ENCODE measurements around the gene AP1G1. TPM values are rescaled to one million over a fixed set of nuclear protein-coding genes. Genes with fewer than 3 reads are reported as not detected.
"Not testable (repeated sequence)": the region's sequence is repeated elsewhere in the genome, so short reads cannot be mapped to it uniquely, and the experiment has no call there.

AP1G1 gene
- total and polyA plus RNA-seq, 2 donors from 2014 or later = 28.0 to 111 TPM

DNA sequence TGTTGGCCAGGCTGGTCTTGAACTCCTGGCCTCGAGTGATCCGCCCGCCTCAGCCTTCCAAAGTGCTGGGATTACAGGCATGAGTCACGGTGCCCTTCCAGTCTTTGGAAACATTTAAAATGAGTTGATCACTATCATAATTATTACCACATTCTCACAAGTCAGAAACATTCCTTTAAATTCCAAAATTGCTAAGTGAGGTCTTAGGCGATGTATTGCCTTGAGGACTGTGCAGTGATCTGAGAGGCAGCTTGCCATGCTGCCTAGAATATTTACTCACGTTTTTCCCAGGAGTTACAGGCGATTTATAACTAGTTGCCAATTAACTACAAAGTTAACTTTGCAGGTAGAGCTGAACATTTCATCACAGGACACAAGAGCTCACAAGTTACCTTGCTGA is 31.4 kb upstream of the AP1G1 start:
- intact Hi-C loops (cut with DNase I) = no loop called here
- Histone ChIP-seq H3K27ac (ENCODE audit: low read depth in 2 of 2, low read length in 2 of 2) (peak overlapping the region in 1 of 2 donors; percentile 48), H3K9ac (ENCODE audit: low read length in 3 of 3) (no peak overlapping the region), H3K4me3 (ENCODE audit: low read length in 3 of 3) (no peak overlapping the region), H3K9me3 (ENCODE audit: control insufficient read depth in 2 of 3, insufficient read depth in 1 of 3, low read length in 3 of 3) (no peaks in the 10 kb centered on the region), H3K27me3 (ENCODE audit: control insufficient read depth, insufficient read depth, low read length) (no peaks in the 10 kb centered on the region), H3K4me1 (ENCODE audit: control insufficient read depth in 2 of 3, insufficient read depth in 2 of 3, low read depth in 1 of 3, low read length in 3 of 3) (peaks cover 0 to 11% (median 0%) of the 10 kb centered on the region in 3 donors), H3K36me3 (ENCODE audit: control insufficient read depth in 2 of 3, insufficient read depth in 3 of 3, low read length in 3 of 3) (no peaks in the 10 kb centered on the region)
- DNase-seq (peak in 1 of 5 donors; percentile 21), FAIRE-seq (no peak)
- TF ChIP-seq CTCF (IDR thresholded peaks at IDR 0.05; ENCODE audit: borderline replicate concordance, extremely low read depth, insufficient read depth) = no peak

- no peak overlapping the region for H3K4me3 ChIP-seq (ENCODE audit: low read length in 3 of 3)
- no peaks in the 10 kb centered on the region for H3K27me3 ChIP-seq (ENCODE audit: control insufficient read depth, insufficient read depth, low read length)
- DNase-seq (no peak), FAIRE-seq (no peak)
- no peaks in the 10 kb centered on the region for H3K36me3 ChIP-seq (ENCODE audit: control insufficient read depth in 2 of 3, insufficient read depth in 3 of 3, low read length in 3 of 3)
- no peak overlapping the region for H3K9ac ChIP-seq (ENCODE audit: low read length in 3 of 3)
- intact Hi-C loops (cut with DNase I) = no loop called here
- no peak overlapping the region for H3K27ac ChIP-seq (ENCODE audit: low read depth in 2 of 2, low read length in 2 of 2)
- H3K4me1 ChIP-seq (ENCODE audit: control insufficient read depth in 2 of 3, insufficient read depth in 2 of 3, low read depth in 1 of 3, low read length in 3 of 3) = peaks cover 0 to 16% (median 3%) of the 10 kb centered on the region in 3 donors
- TF ChIP-seq CTCF (IDR thresholded peaks at IDR 0.05; ENCODE audit: borderline replicate concordance, extremely low read depth, insufficient read depth) = no peak
- no peaks in the 10 kb centered on the region for H3K9me3 ChIP-seq (ENCODE audit: control insufficient read depth in 2 of 3, insufficient read depth in 1 of 3, low read length in 3 of 3)
These were observed 28.5 kb upstream of the AP1G1 start for GRCh38 chr16:71837150-71837549.

DNA sequence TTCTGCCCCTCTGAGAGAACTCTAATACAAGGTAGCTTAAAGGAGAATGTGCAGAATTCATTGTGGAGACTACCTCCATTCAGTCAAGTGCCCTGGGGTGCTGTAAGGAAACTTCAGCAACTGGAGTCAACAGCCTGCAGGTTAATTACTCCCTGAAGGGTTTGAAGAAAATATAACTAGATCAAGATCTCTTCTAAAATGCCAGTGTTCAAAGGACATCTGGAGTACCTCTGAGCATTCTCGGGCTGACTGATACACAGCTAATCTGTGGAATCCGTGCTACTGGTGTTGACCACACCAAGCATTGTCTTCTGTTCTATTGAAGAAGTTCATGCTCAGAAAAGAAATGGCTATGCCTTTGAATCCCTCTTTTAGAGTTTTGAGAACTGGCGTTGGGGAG is 25.7 kb upstream of the AP1G1 start:
- TF ChIP-seq CTCF (IDR thresholded peaks at IDR 0.05; ENCODE audit: borderline replicate concordance, extremely low read depth, insufficient read depth) = no peak
- no peaks in the 10 kb centered on the region for H3K9me3 ChIP-seq (ENCODE audit: control insufficient read depth in 2 of 3, insufficient read depth in 1 of 3, low read length in 3 of 3)
- H3K27me3 ChIP-seq (ENCODE audit: control insufficient read depth, insufficient read depth, low read length) = no peaks in the 10 kb centered on the region
- FAIRE-seq = no peak
- H3K4me1 ChIP-seq (ENCODE audit: control insufficient read depth in 2 of 3, insufficient read depth in 2 of 3, low read depth in 1 of 3, low read length in 3 of 3) = peaks cover 0 to 9% (median 3%) of the 10 kb centered on the region in 3 donors
- no peaks in the 10 kb centered on the region for H3K36me3 ChIP-seq (ENCODE audit: control insufficient read depth in 2 of 3, insufficient read depth in 3 of 3, low read length in 3 of 3)
- peak overlapping the region in 1 of 3 donors; percentile 18 for H3K4me3 ChIP-seq (ENCODE audit: low read length in 3 of 3)
- H3K9ac ChIP-seq (ENCODE audit: low read length in 3 of 3) = no peak overlapping the region
- DNase-seq = peak in 2 of 5 donors; percentile 20 to 46
- peak overlapping the region in 1 of 2 donors; percentile 72 for H3K27ac ChIP-seq (ENCODE audit: low read depth in 2 of 2, low read length in 2 of 2)
- intact Hi-C loops (cut with DNase I) = no loop called here

DNA sequence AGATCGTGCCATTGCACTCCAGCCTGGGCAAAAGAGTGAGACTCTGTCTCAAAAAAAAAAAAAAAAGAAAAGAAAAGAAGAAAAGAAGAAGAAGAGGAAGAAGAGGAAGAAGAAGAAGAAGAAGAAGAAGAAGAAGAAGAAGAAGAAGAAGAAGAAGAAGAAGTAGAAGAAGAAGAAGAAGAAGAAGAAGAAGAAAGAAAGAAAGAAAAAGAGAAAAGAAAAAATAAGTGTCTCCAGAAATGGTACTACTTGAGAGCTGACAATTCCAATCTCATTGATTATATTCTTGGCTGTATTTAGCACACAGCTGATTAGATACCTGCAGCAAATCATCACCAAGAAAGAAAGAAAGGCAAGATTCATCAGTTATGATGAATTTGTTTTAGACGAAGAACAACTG is 23.5 kb upstream of the AP1G1 start:
- H3K4me1 ChIP-seq (ENCODE audit: control insufficient read depth in 2 of 3, insufficient read depth in 2 of 3, low read depth in 1 of 3, low read length in 3 of 3); H3K27ac ChIP-seq (ENCODE audit: low read depth in 2 of 2, low read length in 2 of 2); H3K9ac ChIP-seq (ENCODE audit: low read length in 3 of 3); H3K4me3 ChIP-seq (ENCODE audit: low read length in 3 of 3); DNase-seq; FAIRE-seq; H3K27me3 ChIP-seq (ENCODE audit: control insufficient read depth, insufficient read depth, low read length); H3K36me3 ChIP-seq (ENCODE audit: control insufficient read depth in 2 of 3, insufficient read depth in 3 of 3, low read length in 3 of 3); intact Hi-C loops (cut with DNase I); H3K9me3 ChIP-seq (ENCODE audit: control insufficient read depth in 2 of 3, insufficient read depth in 1 of 3, low read length in 3 of 3): not testable (repeated sequence)

DNA sequence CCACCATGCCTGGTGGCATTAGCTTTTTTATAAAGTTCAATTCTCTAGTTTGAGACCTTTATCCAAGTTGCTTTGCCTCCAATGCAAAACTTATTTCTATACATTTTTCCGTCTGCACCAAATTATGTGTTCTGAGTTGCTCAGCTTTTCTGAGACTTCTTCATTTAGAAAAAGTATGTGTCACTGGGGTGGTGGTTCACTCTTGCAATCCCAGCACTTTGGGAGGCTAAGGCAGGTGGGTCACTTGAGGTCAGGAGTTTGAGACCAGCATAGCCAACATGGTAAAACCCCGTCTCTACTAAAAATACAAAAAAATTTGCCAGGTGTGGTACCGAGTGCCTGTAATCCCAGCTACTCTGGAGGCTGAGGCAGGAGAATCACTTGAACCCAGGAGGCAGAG is 23.1 kb upstream of the AP1G1 start:
- H3K9ac ChIP-seq (ENCODE audit: low read length in 3 of 3); H3K4me1 ChIP-seq (ENCODE audit: control insufficient read depth in 2 of 3, insufficient read depth in 2 of 3, low read depth in 1 of 3, low read length in 3 of 3); FAIRE-seq; H3K36me3 ChIP-seq (ENCODE audit: control insufficient read depth in 2 of 3, insufficient read depth in 3 of 3, low read length in 3 of 3); H3K27ac ChIP-seq (ENCODE audit: low read depth in 2 of 2, low read length in 2 of 2); H3K27me3 ChIP-seq (ENCODE audit: control insufficient read depth, insufficient read depth, low read length); H3K9me3 ChIP-seq (ENCODE audit: control insufficient read depth in 2 of 3, insufficient read depth in 1 of 3, low read length in 3 of 3); intact Hi-C loops (cut with DNase I); H3K4me3 ChIP-seq (ENCODE audit: low read length in 3 of 3); DNase-seq: not testable (repeated sequence)
